ENCODE data around the gene MAN1A1. TPM values are rescaled to one million over a fixed set of nuclear protein-coding genes. Genes with fewer than 3 reads are reported as not detected.

Gene MAN1A1
- total and polyA plus RNA-seq, 4 donors, result 68.2 to 209 (median 148) TPM

DNA sequence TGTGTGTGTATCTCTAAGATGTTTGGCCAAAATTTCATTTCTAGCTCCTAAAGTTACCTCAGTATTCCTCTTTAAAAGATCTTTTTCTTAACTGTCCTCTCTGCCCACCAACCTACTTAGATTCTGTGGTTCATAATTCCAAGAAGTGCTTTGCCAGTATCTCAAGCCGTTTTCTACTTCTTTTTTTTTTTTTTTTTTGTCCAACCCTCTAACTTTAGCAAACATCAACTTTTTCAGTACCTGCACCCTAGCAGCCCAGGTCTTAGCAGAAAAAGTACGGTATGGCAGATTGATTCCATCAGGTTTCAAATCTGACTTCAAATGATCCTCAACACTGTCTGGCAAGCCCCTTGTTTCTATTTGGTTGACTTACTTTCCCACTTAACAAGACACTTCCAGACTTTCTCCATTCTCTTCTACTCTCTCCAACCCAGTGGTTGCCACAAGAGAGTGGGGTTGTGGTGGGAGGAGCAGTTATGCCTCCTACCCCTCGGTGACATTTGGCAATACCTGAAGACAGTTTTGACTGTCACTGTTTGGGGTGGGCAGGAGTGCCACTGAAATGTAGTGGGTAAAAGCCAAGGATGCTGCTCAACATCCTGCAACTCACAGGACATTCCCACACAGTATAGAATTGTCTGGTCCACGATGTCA is 10.8 kb upstream of the MAN1A1 start:
- H3K36me3 ChIP-seq (ENCODE audit: control insufficient read depth in 4 of 4, insufficient read depth in 3 of 4, low read depth in 1 of 4, low read length in 3 of 4), result no peaks in the 10 kb centered on the region
- no peaks in the 10 kb centered on the region for H3K4me1 ChIP-seq (ENCODE audit: control insufficient read depth in 4 of 4, insufficient read depth in 4 of 4, low read length in 3 of 4)
- no peak for DNase-seq (ENCODE audit: low spot score)
- WGBS, result 82% methylated on average over 4 of the region's 4 CpGs
- H3K4me3 ChIP-seq (ENCODE audit: low read depth in 1 of 3, low read length in 3 of 3), result no peak overlapping the region
- no peak overlapping the region for H3K27ac ChIP-seq (ENCODE audit: low read depth in 1 of 2, low read length in 2 of 2)
- TF ChIP-seq GABPA (IDR thresholded peaks at IDR 0.05 in 1 of 2, conservative IDR thresholded peaks at IDR 0.05 in 1 of 2) (no peak), FOXA1 (IDR thresholded peaks at IDR 0.05) (no peak), RAD21 (IDR thresholded peaks at IDR 0.05) (no peak), NR2F2 (IDR thresholded peaks at IDR 0.05) (no peak)
- TF ChIP-seq, protein P1, sequence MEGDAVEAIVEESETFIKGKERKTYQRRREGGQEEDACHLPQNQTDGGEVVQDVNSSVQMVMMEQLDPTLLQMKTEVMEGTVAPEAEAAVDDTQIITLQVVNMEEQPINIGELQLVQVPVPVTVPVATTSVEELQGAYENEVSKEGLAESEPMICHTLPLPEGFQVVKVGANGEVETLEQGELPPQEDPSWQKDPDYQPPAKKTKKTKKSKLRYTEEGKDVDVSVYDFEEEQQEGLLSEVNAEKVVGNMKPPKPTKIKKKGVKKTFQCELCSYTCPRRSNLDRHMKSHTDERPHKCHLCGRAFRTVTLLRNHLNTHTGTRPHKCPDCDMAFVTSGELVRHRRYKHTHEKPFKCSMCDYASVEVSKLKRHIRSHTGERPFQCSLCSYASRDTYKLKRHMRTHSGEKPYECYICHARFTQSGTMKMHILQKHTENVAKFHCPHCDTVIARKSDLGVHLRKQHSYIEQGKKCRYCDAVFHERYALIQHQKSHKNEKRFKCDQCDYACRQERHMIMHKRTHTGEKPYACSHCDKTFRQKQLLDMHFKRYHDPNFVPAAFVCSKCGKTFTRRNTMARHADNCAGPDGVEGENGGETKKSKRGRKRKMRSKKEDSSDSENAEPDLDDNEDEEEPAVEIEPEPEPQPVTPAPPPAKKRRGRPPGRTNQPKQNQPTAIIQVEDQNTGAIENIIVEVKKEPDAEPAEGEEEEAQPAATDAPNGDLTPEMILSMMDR (IDR thresholded peaks at IDR 0.05; ENCODE audit: low read depth, low read length, missing input control), result no peak
- H3K9ac ChIP-seq (ENCODE audit: low read depth in 1 of 2, low read length in 2 of 2), result no peak overlapping the region
- H3K27me3 ChIP-seq (ENCODE audit: control insufficient read depth in 4 of 4, insufficient read depth in 4 of 4, low read length in 3 of 4), result no peaks in the 10 kb centered on the region
- no peaks in the 10 kb centered on the region for H3K9me3 ChIP-seq (ENCODE audit: control insufficient read depth in 4 of 4, low read length in 3 of 4)

DNA sequence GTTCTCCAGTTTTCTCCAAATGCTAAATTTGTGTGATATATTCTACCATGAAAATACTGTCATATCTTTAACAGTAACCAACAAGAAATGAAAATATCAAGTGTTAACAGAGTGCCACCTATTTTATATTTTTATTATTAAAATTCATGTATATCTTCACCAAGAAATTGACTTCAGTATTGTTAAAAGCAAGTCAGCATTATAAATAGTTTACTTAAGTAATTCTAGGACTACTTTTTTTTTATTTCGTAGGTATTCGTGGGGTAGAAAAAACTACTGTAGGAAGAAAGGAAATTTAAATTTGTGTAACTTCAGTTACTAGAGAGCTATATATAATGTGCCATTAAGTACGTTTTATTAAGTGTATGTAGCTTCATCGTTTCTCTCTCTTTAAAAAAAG is 6.3 kb upstream of the MAN1A1 start:
- WGBS, result 94% methylated on average over 4 of the region's 4 CpGs
- Histone ChIP-seq H3K36me3 (ENCODE audit: control insufficient read depth in 4 of 4, insufficient read depth in 3 of 4, low read depth in 1 of 4, low read length in 3 of 4) (no peaks in the 10 kb centered on the region), H3K9me3 (ENCODE audit: control insufficient read depth in 4 of 4, low read length in 3 of 4) (no peaks in the 10 kb centered on the region), H3K27me3 (ENCODE audit: control insufficient read depth in 4 of 4, insufficient read depth in 4 of 4, low read length in 3 of 4) (no peaks in the 10 kb centered on the region), H3K27ac (ENCODE audit: low read depth in 1 of 2, low read length in 2 of 2) (no peak overlapping the region), H3K4me3 (ENCODE audit: low read depth in 1 of 3, low read length in 3 of 3) (no peak overlapping the region), H3K4me1 (ENCODE audit: control insufficient read depth in 4 of 4, insufficient read depth in 4 of 4, low read length in 3 of 4) (peaks cover 0 to 3% (median 1%) of the 10 kb centered on the region in 4 donors), H3K9ac (ENCODE audit: low read depth in 1 of 2, low read length in 2 of 2) (no peak overlapping the region)
- DNase-seq (ENCODE audit: low spot score), result no peak
- no peak for TF ChIP-seq RXRA (IDR thresholded peaks at IDR 0.05)
- TF ChIP-seq, protein P2, sequence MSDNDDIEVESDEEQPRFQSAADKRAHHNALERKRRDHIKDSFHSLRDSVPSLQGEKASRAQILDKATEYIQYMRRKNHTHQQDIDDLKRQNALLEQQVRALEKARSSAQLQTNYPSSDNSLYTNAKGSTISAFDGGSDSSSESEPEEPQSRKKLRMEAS (IDR thresholded peaks at IDR 0.05), result no peak
- no peak for TF ChIP-seq JUND (IDR thresholded peaks at IDR 0.05)
- TF ChIP-seq, protein P3, sequence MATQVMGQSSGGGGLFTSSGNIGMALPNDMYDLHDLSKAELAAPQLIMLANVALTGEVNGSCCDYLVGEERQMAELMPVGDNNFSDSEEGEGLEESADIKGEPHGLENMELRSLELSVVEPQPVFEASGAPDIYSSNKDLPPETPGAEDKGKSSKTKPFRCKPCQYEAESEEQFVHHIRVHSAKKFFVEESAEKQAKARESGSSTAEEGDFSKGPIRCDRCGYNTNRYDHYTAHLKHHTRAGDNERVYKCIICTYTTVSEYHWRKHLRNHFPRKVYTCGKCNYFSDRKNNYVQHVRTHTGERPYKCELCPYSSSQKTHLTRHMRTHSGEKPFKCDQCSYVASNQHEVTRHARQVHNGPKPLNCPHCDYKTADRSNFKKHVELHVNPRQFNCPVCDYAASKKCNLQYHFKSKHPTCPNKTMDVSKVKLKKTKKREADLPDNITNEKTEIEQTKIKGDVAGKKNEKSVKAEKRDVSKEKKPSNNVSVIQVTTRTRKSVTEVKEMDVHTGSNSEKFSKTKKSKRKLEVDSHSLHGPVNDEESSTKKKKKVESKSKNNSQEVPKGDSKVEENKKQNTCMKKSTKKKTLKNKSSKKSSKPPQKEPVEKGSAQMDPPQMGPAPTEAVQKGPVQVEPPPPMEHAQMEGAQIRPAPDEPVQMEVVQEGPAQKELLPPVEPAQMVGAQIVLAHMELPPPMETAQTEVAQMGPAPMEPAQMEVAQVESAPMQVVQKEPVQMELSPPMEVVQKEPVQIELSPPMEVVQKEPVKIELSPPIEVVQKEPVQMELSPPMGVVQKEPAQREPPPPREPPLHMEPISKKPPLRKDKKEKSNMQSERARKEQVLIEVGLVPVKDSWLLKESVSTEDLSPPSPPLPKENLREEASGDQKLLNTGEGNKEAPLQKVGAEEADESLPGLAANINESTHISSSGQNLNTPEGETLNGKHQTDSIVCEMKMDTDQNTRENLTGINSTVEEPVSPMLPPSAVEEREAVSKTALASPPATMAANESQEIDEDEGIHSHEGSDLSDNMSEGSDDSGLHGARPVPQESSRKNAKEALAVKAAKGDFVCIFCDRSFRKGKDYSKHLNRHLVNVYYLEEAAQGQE (IDR thresholded peaks at IDR 0.05), result no peak

DNA sequence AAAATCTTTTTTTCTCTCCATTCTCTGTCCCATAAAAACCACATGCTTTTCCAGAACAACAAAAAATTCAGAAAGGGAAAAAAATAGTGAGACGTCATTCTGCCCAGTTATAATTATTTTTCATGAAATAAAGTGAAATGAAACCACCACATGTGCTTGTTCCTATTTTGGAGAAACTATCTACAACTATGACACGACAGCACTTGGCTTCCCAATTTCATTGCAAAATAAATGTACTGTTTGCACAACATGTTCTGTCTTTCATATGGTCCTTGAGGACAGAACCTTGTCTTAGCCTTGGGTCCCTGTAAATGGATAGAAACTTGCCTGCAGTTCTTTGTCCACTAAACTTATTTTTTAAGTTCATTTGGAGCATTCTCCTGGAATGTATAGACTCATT is 5.6 kb upstream of the MAN1A1 start:
- no peak for DNase-seq (ENCODE audit: low spot score)
- WGBS, result 56% methylated on average over 2 of the region's 2 CpGs
- no peaks in the 10 kb centered on the region for H3K9me3 ChIP-seq (ENCODE audit: control insufficient read depth in 4 of 4, low read length in 3 of 4)
- H3K9ac ChIP-seq (ENCODE audit: low read depth in 1 of 2, low read length in 2 of 2), result no peak overlapping the region
- H3K4me3 ChIP-seq (ENCODE audit: low read depth in 1 of 3, low read length in 3 of 3), result no peak overlapping the region
- peaks cover 0 to 6% (median 2%) of the 10 kb centered on the region in 4 donors for H3K4me1 ChIP-seq (ENCODE audit: control insufficient read depth in 4 of 4, insufficient read depth in 4 of 4, low read length in 3 of 4)
- no peak overlapping the region for H3K27ac ChIP-seq (ENCODE audit: low read depth in 1 of 2, low read length in 2 of 2)
- TF ChIP-seq HNF4A (conservative IDR thresholded peaks at IDR 0.05), result no peak
- TF ChIP-seq, protein P2 (IDR thresholded peaks at IDR 0.05), result no peak
- TF ChIP-seq RXRA (IDR thresholded peaks at IDR 0.05), result no peak
- TF ChIP-seq, protein P3 (IDR thresholded peaks at IDR 0.05), result no peak
- no peak for TF ChIP-seq FOXA2 (IDR thresholded peaks at IDR 0.05)
- TF ChIP-seq HNF4G (IDR thresholded peaks at IDR 0.05), result no peak
- no peak for TF ChIP-seq NR2F2 (IDR thresholded peaks at IDR 0.05)
- no peak for TF ChIP-seq SP1 (IDR thresholded peaks at IDR 0.05)
- no peak for TF ChIP-seq FOXA1 (IDR thresholded peaks at IDR 0.05)
- no peak for TF ChIP-seq GABPA (IDR thresholded peaks at IDR 0.05 in 1 of 2, conservative IDR thresholded peaks at IDR 0.05 in 1 of 2)
- no peaks in the 10 kb centered on the region for H3K36me3 ChIP-seq (ENCODE audit: control insufficient read depth in 4 of 4, insufficient read depth in 3 of 4, low read depth in 1 of 4, low read length in 3 of 4)
- no peaks in the 10 kb centered on the region for H3K27me3 ChIP-seq (ENCODE audit: control insufficient read depth in 4 of 4, insufficient read depth in 4 of 4, low read length in 3 of 4)

Data from liver (tissue), 9 donors.